KMS-11 (cell line): ENCODE data around the gene MBD1.

Experiments
- H2AFZ ChIP-seq: fragments of 200-600 bp; sonication (generic); 2 replicates; pipeline ENCODE4 v1.6.1; 2016; ENCODE audit warnings: antibody characterized with exemption, mixed run types, low read depth
- H3K27ac ChIP-seq: fragments of 200-600 bp; sonication (generic); 2 replicates; pipeline ENCODE4 v1.6.1; 2016; ENCODE audit warnings: mild to moderate bottlenecking, mixed run types
- H3K27me3 ChIP-seq: fragments of 200-600 bp; sonication (generic); 2 replicates; pipeline ENCODE4 v1.6.1; 2017; ENCODE audit warnings: mild to moderate bottlenecking, low read depth, mixed run types, moderate library complexity; ENCODE audit not compliant: insufficient read depth
- H3K36me3 ChIP-seq: fragments of 200-600 bp; sonication (generic); 2 replicates; pipeline ENCODE4 v1.6.1; 2017; ENCODE audit warnings: mild to moderate bottlenecking, mixed run types; ENCODE audit not compliant: insufficient read depth
- H3K4me1 ChIP-seq: fragments of 200-600 bp; sonication (generic); 2 replicates; pipeline ENCODE4 v1.6.1; 2016; ENCODE audit warnings: mild to moderate bottlenecking, low read depth, mixed run types; ENCODE audit not compliant: poor library complexity, severe bottlenecking
- H3K4me2 ChIP-seq: fragments of 200-600 bp; sonication (generic); 2 replicates; pipeline ENCODE4 v1.7.0; 2016; ENCODE audit warnings: mild to moderate bottlenecking, mixed run types
- H3K4me3 ChIP-seq: fragments of 200-600 bp; sonication (generic); IDR thresholded peaks from 2 replicates; pipeline ENCODE4 v1.6.1; 2017; ENCODE audit warnings: low read depth, low read length, mixed read lengths; ENCODE audit not compliant: insufficient read depth
- H3K79me2 ChIP-seq: fragments of 200-600 bp; sonication (generic); 2 replicates; pipeline ENCODE4 v1.6.1; 2016; ENCODE audit warnings: low read depth, mixed run types; ENCODE audit not compliant: insufficient read depth
- H3K9ac ChIP-seq: fragments of 200-600 bp; sonication (generic); 2 replicates; pipeline ENCODE4 v1.6.1; 2016; ENCODE audit warnings: mild to moderate bottlenecking, mixed run types
- H4K20me1 ChIP-seq: fragments of 200-600 bp; sonication (generic); 2 replicates; pipeline ENCODE4 v1.6.1; 2016; ENCODE audit warnings: mild to moderate bottlenecking, mixed run types; ENCODE audit not compliant: insufficient read depth
- CTCF ChIP-seq: fragments of 200-600 bp; sonication (generic); conservative IDR thresholded peaks from 2 replicates; pipeline ENCODE4 v1.6.1; 2017; ENCODE audit warnings: low read depth, mild to moderate bottlenecking, antibody characterized with exemption, low read length, moderate library complexity, mixed read lengths

The MBD1 gene

GRCh38 chr18:50273203-50274043 is 7.9 kb downstream of the MBD1 start:
- Histone ChIP-seq H3K9ac (no peak overlapping the region), H3K27ac (no peak overlapping the region), H3K4me1 (no peaks in the 10 kb centered on the region), H4K20me1 (peaks cover 4% of the 10 kb centered on the region; the same call in 1 of the 2 replicates), H3K4me3 (no peak overlapping the region), H3K4me2 (no peak overlapping the region), H3K27me3 (no peaks in the 10 kb centered on the region), H3K79me2 (no peaks in the 10 kb centered on the region; the same call in 1 of the 2 replicates), H2AFZ (no peak overlapping the region), H3K36me3 (peaks cover 32% of the 10 kb centered on the region; the same call in 1 of the 2 replicates)
- TF ChIP-seq CTCF, result no peak

GRCh38 chr18:50272568-50272967 is 8.8 kb downstream of the MBD1 start:
- Histone ChIP-seq H3K9ac (no peak overlapping the region), H3K27me3 (no peaks in the 10 kb centered on the region), H4K20me1 (peaks cover 4% of the 10 kb centered on the region; the same call in 1 of the 2 replicates), H3K36me3 (peaks cover 32% of the 10 kb centered on the region; the same call in 1 of the 2 replicates), H3K27ac (no peak overlapping the region), H3K4me3 (no peak overlapping the region), H3K4me2 (no peak overlapping the region), H3K4me1 (peaks cover 1% of the 10 kb centered on the region), H2AFZ (no peak overlapping the region), H3K79me2 (no peaks in the 10 kb centered on the region)
- no peak for TF ChIP-seq CTCF

GRCh38 chr18:50268022-50268747 is 13.1 kb downstream of the MBD1 start:
- Histone ChIP-seq H3K27ac (peak overlapping the region; percentile 6; the same call in 1 of the 2 replicates), H3K36me3 (peaks cover 11% of the 10 kb centered on the region; the same call in 1 of the 2 replicates), H3K4me1 (peaks cover 13% of the 10 kb centered on the region), H3K79me2 (no peaks in the 10 kb centered on the region), H3K27me3 (no peaks in the 10 kb centered on the region), H2AFZ (peak overlapping the region; percentile 1; the same call in 1 of the 2 replicates), H3K4me2 (peak overlapping the region; percentile 75; the same call in 1 of the 2 replicates), H3K9ac (peak overlapping the region; percentile 6; the same call in 1 of the 2 replicates), H4K20me1 (peaks cover 4% of the 10 kb centered on the region; the same call in 1 of the 2 replicates), H3K4me3 (no peak overlapping the region)
- peak; percentile 70 for TF ChIP-seq CTCF

- Histone ChIP-seq H3K79me2 (no peaks in the 10 kb centered on the region), H3K36me3 (peaks cover 11% of the 10 kb centered on the region; the same call in 1 of the 2 replicates), H3K27me3 (no peaks in the 10 kb centered on the region), H3K9ac (no peak within 1 kb of the TSS), H3K4me3 (no peak within 1 kb of the TSS), H4K20me1 (peaks cover 4% of the 10 kb centered on the region; the same call in 1 of the 2 replicates), H3K27ac (no peak within 1 kb of the TSS), H3K4me2 (peak within 1 kb of the TSS; percentile 75), H2AFZ (peak within 1 kb of the TSS; percentile 63), H3K4me1 (peaks cover 13% of the 10 kb centered on the region)
- TF ChIP-seq CTCF, result no peak
Measured at GRCh38 chr18:50266248-50266704, 15.0 kb downstream of the MBD1 start, which contains the start of gene CFAP53. TSS of gene CFAP53 (minus strand) at chr18:50266495. CDS start at chr18:50266404, 91 bp downstream.
